Nucleus accumbens (tissue), 56 donors: Measurements from ENCODE around the gene CD200R1.
A peak's percentile ranks its signal among the peaks of the same experiment; 100 is the strongest.
"Not testable (repeated sequence)": the region's sequence is repeated elsewhere in the genome, so short reads cannot be mapped to it uniquely, and the experiment has no call there.

Experiments
- DNase-seq, 56 donors: peaks; one replicate each; lab custom pipeline; 2025; lab: John Stamatoyannopoulos, UW

CD200R1 gene

DNA sequence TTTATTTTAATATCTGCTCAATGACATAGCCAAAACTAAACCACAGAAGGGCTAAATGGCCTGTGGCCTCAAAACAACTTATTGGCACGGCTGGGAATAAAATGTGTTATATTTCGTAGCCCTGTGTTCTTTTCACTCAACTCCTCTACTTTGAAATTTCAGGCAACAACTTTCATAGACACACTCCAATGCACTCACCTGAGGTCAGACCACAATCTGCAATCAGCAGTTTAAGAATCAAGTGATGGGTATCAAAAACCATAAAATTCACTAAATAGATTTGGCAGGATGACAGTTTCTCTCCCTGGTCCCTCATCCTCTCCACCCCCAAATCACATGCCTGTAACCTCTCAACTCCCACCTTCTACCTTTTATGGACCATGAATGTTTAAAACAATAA lies 2.0 kb upstream of the CD200R1 start:
- no peak for DNase-seq

DNA sequence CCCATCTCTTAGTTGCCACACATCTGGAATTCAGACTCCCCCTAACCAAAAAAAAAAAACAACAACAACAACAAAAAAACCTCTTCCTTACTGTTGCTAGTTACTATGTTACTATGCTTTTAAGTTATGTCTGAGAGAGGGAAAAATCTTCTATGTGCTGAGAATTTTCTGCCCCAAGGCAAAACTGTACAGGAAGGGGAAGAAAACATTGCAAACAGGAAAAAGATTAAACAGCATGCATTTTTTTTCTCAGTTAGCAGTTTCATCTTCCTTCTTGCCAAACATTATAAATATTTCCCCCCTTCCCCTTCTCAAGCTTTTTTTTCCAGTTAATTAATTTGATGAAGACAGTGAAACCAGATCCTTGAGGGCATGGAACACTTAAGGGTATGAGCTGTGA lies 1.1 kb upstream of the CD200R1 start:
- DNase-seq = no peak

DNA sequence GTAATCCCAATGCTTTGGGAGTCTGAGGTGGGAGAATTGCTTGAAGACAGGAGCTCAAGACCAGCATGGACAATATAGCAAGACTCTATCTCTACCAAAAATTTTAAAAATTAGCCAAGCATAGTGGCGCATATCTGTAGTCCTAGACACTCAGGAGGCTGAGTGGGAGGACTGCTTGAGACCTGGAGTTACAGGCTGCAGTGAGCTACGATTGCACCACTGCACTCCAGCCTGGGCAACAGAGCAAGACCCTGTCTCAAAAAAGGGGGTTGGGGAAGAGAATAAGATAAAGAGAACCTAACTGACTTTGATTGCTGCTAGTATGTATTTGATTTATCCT lies 755 bp downstream of the CD200R1 start:
- DNase-seq = no peak

DNA sequence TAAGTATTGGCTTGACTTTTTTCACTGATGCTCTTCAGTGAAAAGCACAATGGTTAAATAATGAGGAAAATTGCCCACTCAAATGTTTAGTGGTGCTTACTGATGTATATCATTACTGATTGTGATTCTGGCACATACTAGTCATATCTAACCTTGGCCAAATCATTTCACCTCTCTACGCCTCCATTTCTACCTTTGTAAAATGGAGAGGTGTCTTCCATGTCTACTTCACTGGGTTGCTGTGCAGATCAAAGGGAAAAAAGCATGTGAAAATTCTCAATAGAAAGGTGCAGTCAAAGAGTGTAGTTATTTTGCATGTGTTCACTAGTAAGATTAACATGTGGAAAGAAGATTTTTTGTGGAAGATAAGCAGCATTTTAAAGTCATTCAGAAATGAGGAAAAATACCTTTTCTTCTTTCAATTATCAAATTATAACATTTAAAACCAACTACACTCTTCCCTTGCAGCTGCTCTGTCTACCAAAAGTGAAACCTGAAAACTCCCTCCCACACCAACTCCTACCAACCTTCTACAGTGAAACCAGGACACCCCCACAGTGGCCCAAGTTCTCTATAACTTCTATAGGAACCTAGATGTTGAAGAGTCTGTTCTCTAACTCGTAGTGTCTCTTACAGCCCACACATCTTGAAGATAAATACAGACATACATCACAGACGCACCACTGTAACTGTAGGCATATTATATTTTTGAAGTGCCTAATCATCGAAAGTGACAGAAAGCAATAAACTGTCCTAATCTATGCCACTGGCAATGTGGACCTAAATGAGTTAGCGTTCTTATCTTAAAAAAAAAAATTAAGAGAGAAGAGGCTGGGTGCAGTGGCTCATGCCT lies 1.4 kb downstream of the CD200R1 start:
- no peak for DNase-seq

DNA sequence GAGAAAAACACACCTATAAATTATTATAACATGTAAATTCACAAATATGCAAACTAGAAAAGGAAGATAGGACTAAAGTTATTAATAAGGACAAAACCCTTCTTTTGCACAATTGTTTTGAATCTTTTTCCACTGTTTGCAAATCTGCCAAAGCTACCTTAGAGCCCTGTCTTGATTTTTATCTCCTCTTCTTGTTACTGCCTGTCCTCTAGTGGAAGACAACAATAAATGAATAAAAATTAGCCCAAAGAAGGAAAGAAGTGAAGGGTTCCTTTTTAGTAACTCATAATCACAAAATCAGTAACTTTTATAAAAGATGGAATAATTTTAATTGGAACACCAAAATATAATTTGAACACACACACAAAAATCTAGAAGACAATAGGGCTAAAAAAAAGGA lies 2.7 kb downstream of the CD200R1 start:
- no peak for DNase-seq

DNA sequence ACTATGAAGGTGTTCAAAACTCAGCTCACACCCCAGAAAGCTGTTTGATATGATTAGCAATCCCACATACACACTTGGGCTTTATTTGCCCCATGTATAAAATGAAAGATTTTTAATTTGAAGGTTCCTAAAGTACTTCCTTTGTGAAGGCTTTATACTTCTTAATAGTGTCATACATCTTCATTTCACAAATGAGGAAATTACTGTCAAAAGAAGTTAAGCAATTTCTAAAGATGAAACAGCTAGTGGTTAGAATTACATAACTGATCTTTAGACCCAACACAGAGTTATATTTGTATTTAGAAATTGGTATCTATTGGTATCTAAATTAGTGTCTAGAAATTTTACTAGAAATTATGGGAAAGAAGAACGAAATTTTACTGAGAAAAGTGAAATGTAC lies 7.1 kb downstream of the CD200R1 start:
- DNase-seq = no peak

DNA sequence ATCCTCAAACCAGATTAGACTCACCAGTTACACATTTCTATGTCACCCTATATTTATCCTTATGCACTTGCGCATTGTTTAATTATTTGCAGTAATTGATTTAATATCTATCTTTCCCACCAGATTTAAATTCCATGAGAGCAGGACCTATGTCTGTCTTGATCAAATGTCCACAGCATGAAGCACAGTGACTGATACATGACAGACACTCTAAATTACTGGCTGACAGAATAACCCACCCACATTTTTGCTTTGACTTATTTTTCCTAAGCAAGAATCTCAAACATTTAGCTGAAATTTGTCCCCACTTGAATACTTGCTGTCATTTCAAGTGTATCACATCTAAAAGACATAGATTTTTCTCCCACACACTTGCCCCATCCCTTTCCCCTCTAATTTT lies 7.5 kb downstream of the CD200R1 start:
- no peak for DNase-seq

DNA sequence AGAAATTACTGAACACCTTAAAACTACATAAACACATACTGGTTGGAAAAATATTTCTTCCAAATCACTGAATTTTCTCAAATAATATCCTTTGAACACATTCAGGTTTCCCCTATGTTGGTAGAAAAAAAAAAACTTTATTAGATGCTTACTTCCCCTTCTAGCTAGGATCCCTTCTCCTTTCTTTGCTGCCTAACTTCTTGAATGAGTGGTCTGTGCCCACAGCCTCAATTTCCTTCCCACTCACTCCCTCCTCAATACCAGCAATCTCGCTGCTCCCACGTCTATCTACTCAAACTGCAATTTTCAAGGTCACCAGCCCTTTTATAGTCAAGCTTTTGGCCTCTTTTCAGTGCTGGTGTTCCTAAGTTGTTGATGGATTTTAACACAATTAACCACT lies 8.3 kb downstream of the CD200R1 start:
- DNase-seq = no peak

DNA sequence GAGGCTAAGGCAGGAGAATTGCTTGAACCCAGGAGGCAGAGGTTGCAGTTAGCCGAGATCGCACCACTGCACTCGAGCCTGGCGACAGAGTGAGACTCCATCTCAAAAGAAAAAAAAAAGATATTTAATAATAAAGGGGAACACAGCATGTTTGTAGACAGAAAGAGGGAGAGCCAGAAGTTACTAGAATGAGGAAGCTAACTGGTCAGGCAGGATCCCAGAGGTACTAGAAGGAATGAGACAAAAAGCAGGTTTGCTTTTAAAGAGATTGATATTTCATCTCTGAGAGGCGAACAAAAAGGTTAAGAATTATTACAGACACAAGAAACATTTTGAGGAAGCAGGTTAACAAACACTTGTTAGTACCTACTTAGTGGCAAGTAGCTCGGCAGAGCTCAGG lies 9.2 kb downstream of the CD200R1 start:
- DNase-seq = no peak

DNA sequence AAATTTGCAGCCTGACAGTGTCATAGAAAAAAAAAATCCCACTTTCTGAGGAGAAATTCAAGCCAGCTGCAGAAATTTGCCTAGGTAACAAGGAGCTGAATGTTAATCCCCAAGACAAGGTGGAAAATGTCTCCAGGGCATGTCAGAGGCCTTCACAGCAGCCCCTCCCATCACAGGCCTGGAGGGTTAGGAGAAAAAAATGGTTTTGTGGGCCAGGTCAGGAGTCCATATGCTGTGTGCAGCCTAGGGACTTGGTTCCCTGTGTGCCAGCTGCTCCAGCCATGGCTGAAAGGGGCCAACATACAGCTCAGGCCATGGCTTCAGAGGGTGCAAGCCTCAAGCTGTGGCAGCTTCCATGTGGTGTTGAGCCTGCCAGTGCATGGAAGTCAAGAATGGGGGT lies 11.2 kb downstream of the CD200R1 start:
- DNase-seq = no peak

DNA sequence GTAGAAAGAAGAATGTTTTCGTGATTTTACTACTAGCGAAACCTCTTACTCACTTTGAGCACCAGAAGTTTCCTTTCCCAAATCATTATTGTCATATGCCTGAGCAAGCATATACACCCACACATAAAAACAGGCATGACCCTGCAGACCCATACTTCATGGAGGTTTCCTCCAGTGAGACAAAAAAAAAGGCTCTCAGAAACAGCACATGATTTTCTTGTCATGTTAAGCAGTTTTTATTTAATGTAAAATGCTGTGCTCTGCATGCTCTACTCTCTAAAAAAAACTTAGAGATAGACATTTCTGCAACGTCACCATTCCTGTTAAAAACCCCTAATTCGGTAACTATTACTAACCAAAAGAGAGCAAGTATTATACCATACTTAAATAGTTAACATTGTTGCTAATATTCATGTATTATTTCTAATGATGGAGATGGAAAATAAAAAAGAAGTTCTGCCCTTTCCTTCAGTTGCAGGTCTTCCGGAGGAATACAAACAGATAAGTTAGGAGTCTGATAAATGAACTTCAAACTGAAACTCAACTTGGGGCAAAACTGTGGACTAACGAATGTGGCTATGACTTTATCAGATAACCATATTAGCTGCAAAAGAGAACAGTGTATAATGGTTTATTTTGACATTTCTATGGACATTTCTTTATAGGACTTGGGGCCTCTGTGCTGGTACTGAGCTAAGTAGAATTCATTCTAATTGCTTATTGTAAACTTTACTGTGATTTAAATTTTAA lies 15.9 kb downstream of the CD200R1 start:
- no peak for DNase-seq

DNA sequence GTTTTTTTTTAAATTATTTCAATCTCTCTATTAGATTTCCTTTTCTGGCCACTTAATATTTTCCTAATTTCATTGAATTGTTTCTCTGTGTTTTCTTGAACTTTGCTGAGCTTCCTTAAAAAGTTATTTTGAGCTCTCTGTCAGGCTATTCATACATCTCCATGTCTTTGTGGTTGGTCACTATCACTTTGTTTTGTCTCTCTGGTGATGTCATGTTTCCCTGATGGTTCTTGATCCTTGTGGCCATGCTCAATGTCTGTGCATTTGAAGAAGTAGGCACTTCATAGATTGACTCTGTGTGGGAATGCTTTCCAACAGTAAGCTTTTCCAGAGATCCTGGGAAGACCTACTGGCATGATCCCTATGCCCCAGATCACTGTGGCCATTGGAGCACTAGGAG lies 18.6 kb downstream of the CD200R1 start:
- DNase-seq = no peak

DNA sequence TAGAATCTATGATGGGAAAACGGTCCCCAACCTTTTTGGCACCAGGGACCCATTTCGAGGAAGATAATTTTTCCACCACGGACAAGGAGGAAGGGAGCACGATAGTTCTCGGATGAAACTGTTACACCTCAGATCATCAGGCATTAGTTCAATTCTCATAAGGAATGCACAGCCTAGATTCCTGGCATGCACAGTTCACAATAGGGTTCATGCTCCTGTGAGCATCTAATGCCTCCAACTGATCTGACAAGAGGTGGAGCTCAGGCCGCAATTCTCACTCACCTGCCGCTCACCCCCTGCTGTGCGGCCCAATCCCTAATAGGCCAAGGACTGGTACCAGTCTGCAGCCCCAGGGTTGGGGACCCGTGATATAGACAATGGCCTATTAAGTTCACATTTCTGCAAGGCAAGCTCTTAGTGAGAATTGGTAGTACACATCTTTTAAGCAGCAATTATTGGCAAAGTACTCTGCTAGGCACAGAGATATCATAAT lies 26.5 kb downstream of the CD200R1 start:
- no peak for DNase-seq

DNA sequence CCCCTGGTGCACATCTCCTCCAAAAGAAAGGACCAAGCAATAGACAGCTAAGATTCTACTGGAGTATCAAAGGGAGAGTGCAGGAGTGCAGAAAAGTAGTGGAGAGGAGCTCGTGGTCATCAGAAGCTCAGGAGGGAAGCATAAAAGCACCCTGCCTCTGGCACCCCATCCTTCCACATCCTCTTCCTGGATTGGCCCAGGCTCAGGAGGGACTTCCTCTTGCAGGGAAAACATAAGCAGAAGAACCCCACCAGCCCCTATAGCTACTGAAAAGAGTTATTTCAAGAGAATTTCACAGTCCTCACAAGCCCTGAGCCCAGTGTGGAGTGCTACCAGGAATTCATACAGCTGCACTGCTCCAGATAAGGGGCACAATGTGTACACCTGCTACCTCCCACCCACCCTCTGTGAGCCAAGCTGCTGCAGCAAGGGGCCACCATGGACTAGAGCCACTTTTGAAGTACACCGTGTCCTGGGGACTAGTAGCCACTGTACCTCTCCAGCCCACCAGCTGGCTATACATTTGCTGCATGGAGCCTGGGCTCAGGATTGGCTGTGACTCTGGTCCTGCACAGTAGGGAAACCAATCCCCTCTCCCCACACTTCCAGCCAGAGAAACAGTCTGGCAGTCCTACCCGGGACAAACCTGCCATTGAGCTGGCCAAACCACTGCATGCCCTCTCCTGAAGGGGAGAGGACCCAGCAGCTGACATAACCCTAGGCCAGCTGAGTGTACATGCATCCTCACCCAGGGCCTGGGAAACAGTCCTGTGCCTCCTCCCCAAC lies 43.0 kb downstream of the CD200R1 start:
- no peak for DNase-seq

DNA sequence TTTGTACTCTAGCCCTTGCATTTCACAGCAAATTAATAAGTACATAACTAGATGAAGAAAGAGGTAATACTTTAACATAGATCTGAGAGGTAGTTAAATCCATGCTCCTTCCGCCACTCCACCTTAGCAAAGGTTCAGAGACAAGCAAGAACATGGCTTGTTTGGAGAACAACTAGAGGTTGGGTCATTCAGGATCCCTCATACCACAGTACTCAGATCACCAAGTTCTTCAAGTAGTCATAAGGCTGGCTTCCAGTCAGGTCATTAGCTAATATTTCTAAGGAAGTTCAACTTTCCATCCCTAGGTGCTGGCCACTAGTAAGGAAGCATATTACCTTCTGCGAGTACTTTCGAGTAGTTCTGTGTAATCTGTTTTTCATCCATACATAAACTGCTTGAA lies 44.1 kb downstream of the CD200R1 start:
- no peak for DNase-seq

DNA sequence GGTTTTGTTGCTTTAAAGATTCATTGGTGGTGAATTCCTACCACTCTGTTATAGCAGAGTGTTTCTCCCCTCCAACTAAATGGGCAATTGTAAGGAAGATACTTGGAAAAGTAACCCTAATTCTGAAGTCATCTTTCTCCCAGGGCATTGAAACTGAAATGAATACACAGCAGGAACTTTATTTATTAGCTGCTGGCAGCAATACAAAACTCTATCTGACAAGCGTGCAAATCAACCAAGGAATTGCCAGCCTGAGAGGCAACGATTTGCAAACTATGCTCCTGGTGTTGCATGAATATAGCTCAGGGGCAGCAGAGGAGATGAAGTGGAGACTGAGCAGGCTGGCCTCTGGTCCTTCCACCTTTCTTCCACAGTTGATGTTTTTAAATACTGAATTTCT lies 48.9 kb downstream of the CD200R1 start:
- peak in 8 of 56 donors; percentile 1 to 37 (median 10) for DNase-seq

DNA sequence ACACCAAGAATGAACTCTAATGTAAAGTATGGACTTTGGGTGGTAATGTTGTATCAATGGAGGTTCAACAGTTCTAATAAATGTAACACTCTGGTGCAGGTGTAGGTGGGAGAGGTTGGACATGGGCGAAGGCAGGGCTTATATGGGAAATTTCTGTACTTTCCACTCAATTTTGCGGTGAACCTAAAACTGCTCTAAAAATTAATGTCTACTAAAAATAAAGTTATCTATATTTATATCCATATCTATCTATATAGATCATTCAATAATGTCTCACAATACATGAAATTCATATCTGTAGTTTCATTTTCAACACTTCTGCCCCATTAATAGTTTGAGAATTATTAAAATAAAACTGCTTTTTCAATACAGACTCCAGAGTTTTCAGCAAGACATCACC lies 49.3 kb downstream of the CD200R1 start:
- DNase-seq = no peak

DNA sequence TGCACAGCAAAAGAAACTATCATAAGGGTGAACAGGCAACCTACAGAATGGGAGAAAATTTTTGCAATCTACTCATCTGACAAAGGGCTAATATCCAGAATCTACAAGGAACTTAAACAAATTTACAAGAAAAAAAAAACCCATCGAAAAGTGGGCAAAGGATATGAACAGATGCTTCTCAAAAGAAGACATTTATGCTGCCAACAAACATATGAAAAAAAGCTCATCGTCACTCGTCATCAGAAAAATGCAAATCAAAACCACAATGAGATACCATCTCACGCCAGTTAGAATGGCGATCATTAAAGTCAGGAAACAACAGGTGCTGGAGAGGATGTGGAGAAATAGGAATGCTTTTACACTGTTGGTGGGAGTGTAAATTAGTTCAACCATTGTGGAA lies 55.4 kb downstream of the CD200R1 start:
- DNase-seq = not testable (repeated sequence)

DNA sequence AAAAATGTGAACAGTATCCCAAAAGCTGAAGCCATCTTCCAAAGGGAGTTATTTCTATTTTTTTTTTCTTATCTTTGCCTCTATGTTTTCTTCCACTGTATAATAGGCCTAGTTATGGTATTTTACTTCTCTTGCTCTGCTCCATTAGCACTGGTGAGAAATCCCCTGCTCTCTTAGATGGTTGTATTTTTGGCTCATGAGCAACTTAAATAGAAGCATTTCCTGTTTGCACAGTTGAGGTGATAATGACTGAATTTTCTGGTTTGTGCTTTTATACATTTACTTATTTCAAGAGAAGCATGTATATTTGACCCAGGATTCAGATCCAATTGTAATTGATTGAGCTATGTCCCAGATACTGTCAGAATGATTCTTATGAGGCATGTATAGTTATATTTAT lies 66.7 kb downstream of the CD200R1 start:
- DNase-seq = no peak

DNA sequence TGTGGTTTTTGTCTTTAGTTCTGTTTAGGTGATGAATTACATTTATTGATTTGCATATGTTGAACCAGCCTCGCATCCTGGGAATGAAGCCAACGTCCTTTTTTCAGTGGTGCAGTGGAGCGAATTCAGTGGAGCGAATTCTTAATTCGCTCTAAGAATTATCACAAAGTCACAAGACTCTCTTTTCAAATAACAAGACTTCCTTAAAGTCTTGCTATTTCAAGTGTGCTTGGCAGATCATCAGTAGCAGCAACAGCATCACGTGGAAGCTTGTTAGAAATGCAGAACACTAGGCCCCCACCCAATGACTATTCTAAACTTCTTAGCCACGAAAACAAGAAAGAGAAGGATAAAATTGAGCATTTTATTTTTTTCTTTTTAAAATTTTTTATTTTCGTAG lies 70.1 kb downstream of the CD200R1 start:
- peak in 3 of 56 donors; percentile 0 to 11 (median 1) for DNase-seq

DNA sequence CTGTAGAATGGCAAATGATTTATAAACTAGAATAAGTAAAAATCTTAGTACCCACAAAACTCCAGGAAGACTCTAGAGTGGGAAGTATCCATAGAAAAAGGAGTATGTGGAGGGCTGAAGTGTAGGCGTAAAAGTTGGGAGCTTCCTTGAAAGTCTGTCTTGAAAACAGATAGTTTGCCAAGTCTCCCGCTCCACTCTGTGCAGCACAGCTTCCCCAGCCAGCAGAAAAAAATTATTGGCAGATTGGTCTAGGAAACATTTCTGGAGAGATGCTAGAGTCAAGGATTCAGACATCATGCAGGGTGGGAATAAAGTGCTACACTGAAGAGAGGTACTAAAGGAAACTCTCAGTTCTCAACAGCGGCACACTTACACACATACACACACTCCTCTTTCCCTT lies 74.8 kb downstream of the CD200R1 start:
- no peak for DNase-seq
